ENCODE data around the gene CNTNAP2. TPM values are rescaled to one million over a fixed set of nuclear protein-coding genes. Genes with fewer than 3 reads are reported as not detected.

CNTNAP2 gene
- total RNA-seq, 4 donors from 2014 or later, result 0.42 to 0.71 TPM; not detected in 2

DNA sequence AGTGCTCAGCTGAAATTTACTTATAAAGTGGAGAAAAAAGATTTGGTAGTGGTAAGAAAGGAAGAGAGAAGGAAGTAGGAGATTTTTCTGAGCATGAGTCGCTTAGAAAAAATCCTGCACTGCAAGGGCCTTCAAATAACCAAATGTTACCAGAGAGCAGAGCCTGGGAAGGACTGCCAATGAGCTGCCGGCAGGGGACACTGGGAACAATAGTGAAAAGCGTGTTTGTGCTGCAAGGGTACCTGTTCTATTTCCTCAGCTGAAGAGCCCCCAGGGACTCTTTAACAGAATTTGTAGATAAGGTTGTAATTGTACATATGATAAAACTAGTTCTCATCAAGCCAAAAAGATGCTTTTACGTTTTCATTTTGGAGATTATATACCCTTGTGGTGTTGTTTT lies 1777.7 kb downstream of the CNTNAP2 start:
- WGBS, 2 donors, result 48 to 57% methylated on average over 4 of the region's 4 CpGs
- TF ChIP-seq POLR2A (IDR thresholded peaks at IDR 0.05) (no peak), CTCF (IDR thresholded peaks at IDR 0.05) (no peak)
- intact Hi-C loops (cut with DNase I; ENCODE audit: low total_unique reads), result no loop called here
- H3K4me3 ChIP-seq (ENCODE audit: low read depth, poor library complexity, severe bottlenecking), result no peak overlapping the region
- DNase-seq (ENCODE audit: low spot score in 2 of 2), result no peak

GRCh38 chr7:147896121-147896520 lies 1779.5 kb downstream of the CNTNAP2 start:
- WGBS, 2 donors, result 92 to 93% methylated on average over 7 of the region's 7 CpGs
- no peak for TF ChIP-seq POLR2A (IDR thresholded peaks at IDR 0.05)
- no peak for TF ChIP-seq CTCF (IDR thresholded peaks at IDR 0.05)
- H3K4me3 ChIP-seq (ENCODE audit: low read depth, poor library complexity, severe bottlenecking), result no peak overlapping the region
- intact Hi-C loops (cut with DNase I; ENCODE audit: low total_unique reads), result no loop called here
- no peak for DNase-seq (ENCODE audit: low spot score in 2 of 2)

DNA sequence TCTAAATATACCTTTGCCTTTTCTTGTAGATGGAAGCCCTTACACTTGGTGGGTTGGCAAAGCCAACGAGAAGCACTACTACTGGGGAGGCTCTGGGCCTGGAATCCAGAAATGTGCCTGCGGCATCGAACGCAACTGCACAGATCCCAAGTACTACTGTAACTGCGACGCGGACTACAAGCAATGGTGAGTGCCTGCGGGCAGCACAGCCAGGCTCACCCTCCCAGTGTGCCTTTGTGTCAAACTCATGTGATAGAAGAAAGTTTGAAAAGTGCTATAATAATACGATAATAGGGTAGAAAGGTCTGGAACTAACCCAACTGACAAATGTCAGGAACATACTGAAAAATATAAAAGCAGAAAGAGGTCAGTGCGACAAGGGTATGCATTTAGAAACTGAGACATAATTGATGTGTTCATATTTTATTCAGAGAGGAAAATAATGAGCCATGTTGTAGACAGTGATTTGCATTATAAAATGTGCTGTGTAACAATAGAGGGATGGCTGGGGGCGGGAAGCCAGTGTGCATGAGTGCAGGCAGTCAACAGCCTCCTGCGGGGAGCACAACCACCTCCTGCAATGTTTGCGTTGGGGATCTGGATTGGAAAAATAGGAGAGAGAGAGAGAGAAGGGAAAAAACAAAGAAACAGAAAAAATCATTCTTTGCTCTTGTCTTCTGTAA lies 1787.1 kb downstream of the CNTNAP2 start:
- no peak overlapping the region for H3K4me3 ChIP-seq (ENCODE audit: low read depth, poor library complexity, severe bottlenecking)
- intact Hi-C loops (cut with DNase I; ENCODE audit: low total_unique reads), result no loop called here
- TF ChIP-seq CTCF (IDR thresholded peaks at IDR 0.05) (no peak), POLR2A (IDR thresholded peaks at IDR 0.05) (no peak)
- no peak for DNase-seq (ENCODE audit: low spot score in 2 of 2)
- 81 to 82% methylated on average over 13 of the region's 13 CpGs for WGBS, 2 donors

DNA sequence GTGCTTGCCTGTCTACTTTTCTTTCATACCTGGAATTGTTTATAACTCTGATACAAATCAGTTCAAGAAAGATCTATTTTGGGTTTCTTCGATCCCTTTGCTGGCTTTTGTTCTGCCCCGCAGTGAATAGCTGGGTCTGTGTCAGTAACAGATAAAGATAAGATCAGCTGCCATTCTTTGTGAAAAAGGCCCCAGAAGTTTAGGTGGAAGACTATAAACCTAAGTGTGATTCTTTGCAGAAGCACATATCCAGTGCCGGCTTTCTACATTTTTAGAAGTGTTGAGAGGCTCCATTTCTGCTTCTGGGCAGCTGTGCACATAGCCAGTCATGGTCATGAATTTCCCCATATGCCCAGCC lies 1787.6 kb downstream of the CNTNAP2 start:
- no peak overlapping the region for H3K4me3 ChIP-seq (ENCODE audit: low read depth, poor library complexity, severe bottlenecking)
- DNase-seq (ENCODE audit: low spot score in 2 of 2), result no peak
- WGBS, 2 donors, result 22 to 28% methylated on average over 3 of the region's 3 CpGs
- TF ChIP-seq CTCF (IDR thresholded peaks at IDR 0.05) (no peak), POLR2A (IDR thresholded peaks at IDR 0.05) (no peak)
- intact Hi-C loops (cut with DNase I; ENCODE audit: low total_unique reads), result no loop called here

GRCh38 chr7:147909431-147910148 lies 1793.0 kb downstream of the CNTNAP2 start:
- DNase-seq (ENCODE audit: low spot score in 2 of 2), result no peak
- no peak overlapping the region for H3K4me3 ChIP-seq (ENCODE audit: low read depth, poor library complexity, severe bottlenecking)
- intact Hi-C loops (cut with DNase I; ENCODE audit: low total_unique reads), result no loop called here
- TF ChIP-seq CTCF (IDR thresholded peaks at IDR 0.05), result no peak
- TF ChIP-seq POLR2A (IDR thresholded peaks at IDR 0.05), result no peak
- 77 to 83% methylated on average over 10 of the region's 10 CpGs for WGBS, 2 donors

All from lower leg skin (tissue), 4 donors.